Left forelimb (tissue), 1 donor: Measurements from ENCODE around the gene DERA.

Source experiments
- DNase-seq: peaks from one replicate; pipeline ENCODE4 v3.0.0-alpha.2; 2018; ENCODE audit warnings: low spot score

The DERA gene

DNA sequence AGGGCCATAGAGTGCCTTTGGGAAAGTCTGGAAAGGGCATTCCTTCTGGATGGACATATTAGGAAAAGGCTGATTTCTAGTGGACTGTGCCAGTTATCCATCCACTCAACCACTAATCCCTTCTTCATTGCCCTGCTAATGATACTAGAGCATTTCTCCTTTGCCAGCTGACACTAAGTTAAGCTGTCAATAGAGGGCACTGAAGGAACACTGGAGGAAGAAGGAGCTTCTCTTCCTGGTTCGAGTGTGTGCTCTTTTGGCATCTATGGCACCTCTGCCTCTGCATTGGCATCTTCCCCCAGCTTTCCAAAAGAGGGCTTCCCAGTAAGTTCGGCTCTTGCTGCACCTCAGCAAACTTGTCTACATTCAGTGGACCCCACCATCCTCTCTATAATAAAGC lies 165.4 kb downstream of the DERA start:
- no peak for DNase-seq

DNA sequence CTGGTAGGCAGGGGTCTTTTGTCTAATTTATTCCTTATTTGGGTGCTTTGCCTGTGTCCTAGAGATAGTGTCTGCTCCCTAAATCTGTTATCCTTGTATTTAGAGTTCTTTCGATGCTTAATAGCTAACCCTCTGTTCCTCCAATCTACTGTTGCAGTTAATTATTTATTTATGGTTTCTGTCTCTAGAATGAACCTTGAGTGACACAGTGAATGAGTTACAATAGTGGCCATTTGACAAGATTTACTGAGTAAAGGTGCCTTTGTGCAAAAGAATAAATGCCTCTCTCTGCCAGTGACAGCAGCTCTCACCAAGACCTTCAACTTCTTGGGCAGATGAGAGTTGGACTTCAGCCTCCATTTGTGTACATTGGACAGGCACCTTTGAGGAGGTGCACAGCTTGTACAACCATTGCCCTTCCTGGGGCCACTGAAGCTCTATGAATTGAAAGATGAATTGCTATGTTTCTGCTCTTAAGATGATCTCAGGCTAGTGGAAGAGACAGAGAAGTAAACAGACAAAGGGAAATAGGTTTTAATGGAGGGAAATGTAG lies 165.9 kb downstream of the DERA start:
- no peak for DNase-seq

DNA sequence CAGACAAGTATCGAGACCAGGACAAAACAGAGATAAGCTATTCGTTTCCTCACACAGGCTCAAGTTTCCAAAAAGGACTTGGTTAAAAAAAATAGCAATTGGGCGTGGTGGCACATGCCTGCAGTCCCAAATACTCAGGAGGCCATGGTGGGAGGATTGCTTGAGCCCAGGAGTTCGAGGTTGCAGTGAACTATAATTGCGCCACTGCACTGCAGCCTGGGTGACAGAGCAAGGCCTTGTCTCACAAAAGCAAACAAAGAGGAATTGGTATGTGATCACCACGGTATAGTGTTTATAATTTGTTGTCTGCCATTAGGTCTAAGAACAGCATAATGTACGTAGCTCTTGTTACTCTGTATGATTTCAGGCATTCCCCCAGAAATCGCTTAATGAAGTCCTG lies 175.3 kb downstream of the DERA start:
- no peak for DNase-seq

DNA sequence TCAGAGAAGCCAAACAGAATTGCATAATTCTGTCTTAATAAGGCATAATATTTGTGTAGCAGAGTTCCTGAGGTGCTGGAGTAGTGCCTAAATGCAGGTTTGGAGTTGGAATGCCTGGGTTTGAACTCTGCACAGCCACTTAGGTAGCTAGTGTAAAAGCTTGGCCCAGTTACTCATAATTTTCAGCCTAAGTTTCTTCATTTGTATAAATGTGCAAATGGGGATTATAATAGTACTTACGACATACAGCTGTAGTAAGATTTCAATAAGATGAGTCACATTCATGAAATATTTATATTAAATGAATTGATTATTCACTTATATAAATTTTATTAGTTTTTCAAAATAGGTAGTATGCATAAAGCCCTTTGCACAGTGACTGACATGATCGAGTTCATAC lies 175.8 kb downstream of the DERA start:
- DNase-seq = no peak
